ENCODE data around the gene DGKD.

The DGKD gene

DNA sequence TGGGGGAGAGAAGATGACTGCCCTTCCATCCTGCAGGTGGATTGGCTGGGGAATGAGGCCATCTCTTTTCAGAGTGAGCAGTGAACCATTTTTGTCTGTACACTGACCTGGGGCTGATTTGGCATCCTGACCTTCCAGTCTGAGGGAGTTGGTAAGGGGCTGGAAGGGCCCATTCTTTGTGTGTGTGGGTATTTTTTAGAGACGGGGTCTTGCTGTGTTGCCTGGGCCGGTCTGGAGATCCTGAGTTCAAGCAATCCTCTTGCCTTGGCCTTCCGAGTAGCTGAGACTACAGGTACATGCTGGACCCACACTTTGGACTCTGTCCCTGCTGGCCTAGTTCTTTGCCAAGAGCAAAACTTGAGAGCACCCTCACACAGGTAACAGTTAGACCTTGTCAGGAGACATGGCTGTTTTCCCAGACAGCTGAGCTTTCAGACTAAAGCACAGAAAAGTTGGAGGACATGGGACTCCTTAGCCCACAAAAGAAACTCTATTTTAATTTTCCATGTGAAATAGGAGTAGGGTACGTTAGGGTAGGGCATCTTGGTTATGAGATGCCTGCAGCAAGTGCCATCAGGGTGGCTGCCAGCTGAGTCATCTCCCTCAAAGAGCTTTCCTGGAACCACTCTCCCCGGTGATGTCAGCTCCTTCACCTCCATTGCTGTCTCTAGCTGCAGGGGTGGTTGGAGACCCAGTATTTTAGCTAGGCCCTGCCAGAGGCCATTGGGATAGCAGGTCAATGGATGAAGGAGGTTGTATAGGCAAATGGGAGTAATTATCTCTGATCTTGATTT lies 60.7 kb downstream of the DGKD start:
- no peak for DNase-seq

DNA sequence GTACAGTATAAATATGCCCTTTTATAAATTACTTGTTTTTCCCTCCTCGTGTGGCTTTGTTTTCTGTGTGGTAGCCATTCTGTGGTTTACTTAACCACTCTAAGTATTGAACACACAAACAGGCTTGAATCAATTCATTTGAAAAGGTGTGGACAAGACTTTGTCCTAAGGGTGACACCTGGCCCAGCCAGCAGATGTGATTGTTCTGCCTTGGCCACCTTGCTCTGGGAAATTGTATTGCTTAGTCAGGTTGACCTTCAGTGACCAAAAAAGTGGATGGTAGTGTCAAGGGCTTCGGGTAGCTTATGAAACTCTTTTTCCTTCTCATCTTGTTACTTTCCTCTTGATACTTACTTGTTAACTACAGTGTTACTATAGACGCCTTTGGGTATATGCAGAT lies 61.9 kb downstream of the DGKD start:
- no peak for DNase-seq

GRCh38 chr2:233416706-233417105 lies 62.4 kb downstream of the DGKD start:
- no peak for DNase-seq

DNA sequence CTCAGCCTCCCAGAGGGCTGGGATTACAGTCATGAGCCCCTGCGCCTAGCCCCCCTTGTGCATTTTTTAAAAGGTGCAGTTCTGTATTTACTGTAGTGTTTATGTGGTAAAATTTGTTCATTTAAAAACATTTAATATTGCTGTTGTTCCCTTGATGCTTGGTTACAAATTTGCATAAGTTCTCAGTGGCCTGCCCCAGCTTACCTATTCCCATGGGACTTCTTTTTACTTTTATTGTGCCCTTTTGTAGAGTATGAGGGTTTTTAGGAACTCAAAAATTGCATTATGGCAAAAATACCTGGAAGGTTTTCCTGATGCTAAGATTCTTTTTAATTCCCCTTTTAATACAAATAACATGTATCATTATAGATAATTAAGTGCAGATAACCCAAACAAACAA lies 63.0 kb downstream of the DGKD start:
- DNase-seq, result no peak

- no peak for DNase-seq
Measured at GRCh38 chr2:233418052-233418760, 63.9 kb downstream of the DGKD start.

DNA sequence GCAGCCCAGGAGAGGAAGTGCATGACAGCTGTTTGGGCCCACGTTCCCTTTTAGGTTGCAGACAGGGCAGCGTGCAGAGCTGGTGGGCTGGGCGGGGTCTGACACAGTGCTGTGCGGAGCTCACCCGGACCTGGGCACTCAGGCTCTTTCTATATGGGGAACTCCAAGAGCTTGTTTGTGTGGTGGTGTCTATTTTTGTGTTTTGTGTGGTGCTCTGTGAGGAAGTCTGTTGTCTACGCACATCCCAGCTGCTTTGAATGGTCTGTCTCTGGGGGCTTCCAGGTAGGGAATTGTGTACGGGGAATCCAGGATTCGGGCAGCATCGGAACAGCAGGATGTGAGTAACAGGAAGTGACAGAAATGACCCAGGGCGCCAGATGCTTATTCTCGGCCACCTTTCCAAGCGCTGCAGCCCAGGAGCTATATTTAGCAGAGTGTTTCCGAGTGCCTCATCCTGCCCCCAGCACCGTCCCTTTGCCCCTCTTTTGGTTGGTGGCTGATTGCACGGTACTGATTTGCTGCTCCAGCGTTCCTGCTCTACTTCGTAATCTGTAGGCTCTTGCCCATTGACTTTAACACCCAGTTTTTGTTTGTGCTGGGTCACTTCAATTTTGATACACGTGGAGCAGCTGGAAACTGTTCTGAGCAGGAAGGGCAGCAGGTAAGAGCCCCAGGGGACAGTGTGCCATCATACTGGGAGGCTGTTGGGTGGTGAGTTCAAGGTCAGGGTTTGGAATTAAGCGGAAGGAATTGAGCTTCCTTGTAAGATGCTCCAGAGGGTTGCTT lies 64.7 kb downstream of the DGKD start:
- peak; percentile 80 for DNase-seq

GRCh38 chr2:233419602-233420391 lies 65.5 kb downstream of the DGKD start:
- peak; percentile 43 for DNase-seq

DNA sequence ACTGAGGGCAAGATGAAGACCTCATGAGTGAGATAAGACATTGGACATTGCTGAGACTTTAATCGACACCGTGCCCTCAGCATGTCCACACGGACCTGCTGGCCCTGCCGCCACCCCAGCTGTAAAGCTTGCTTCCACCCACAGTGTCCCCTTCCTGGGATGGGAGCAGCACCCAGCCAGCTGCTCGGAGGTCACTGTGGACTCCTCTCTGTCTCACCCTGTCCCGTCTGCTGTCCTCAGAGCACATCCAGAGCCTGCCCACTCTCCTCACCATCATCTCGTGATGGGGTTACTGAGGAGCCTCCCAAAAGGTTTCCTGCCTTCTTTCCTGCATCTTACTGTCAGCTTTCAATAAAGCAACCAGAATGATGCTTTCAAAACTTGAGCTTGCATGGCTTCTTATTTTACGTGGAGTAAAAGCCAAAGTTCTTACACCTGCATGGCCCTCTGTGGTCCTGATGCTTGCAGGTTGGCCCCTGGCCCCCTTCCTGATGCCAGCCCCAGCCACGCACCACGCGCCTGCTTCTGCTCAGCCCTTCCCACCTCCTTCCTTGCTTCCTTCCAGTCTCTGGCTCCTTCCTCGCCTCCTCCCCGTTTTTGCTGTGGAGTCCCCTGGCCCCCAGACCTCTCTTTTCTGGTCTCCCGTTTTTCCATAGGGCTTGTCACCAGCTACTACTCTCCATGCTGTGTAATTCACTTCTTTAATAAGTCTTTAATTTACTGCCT lies 67.0 kb downstream of the DGKD start:
- no peak for DNase-seq

GRCh38 chr2:233422050-233422639 lies 67.9 kb downstream of the DGKD start:
- peak; percentile 68 for DNase-seq

- no peak for DNase-seq
Measured at GRCh38 chr2:233422649-233423551, 68.6 kb downstream of the DGKD start.

GRCh38 chr2:233423552-233423860 lies 69.2 kb downstream of the DGKD start:
- DNase-seq, result no peak

DNA sequence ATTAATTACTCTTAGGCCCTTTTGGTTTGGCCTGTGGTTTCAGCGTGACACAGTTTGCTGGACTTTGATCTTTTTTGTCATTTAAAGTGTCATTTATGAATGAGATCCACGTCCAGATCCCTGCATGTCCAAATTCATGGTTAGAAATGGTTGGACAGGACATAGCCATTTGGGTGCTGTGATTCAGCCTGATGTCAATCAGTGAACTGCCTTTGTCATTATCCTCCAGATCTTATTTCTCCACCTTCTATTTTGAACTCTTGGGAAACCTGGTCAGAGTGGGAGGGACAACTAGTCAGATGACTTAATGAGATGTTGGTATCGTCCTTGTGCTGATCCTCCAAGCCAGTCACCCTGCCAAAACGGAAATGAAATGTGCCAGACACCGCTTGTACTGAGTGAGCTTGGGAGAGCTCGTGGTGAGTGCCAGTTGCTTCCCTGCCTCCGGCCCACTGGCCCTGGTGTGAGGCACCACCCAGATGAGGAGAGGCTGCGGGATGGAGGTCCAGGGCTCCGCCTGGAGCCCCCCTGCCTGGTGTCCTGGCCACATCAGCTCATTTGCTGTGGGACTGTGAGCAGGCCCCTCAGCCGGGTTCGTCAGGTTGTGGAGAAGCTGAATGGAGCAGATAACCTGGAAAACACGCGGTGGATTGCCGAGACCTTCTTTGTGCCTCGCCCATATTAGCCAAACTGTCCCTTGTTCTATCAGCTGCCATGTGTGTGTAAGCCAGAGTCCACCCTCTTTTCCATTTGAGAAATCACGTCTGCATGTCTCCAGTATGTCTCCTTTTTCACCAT lies 70.1 kb downstream of the DGKD start:
- DNase-seq, result no peak

DNA sequence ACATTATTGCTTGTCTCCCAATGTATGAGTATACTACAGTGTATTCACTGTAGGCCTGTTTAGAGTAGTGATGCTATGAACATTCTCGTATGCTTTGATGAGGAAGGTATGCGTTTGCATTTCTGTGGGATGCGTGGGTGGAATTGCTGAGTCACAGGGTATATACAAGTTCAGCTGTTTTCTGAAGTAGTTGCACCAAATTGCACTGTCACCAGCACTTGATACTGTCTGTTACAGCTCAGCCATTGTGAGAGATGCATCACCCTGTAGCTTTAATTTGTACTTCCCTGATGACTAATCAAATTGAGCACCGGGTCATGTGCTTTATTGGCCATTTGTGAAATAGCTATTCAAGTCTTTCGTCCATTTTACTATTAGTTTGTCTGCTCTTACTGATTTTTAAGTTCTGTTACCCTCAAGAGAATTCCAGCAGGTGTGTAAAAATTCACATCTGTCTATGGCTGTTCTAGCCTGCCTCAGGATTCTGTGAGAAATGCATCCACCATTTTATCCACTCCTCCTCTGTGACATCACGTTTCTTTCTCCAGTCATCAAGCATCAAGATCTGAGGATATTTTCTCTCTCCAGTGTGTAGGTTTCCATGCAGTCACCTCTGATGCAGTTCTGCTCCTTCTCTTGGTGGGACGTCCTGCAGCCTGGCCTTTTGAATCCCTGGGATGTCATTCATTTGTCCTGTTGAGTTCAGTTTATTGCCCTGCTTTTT lies 72.5 kb downstream of the DGKD start:
- no peak for DNase-seq

- DNase-seq, result no peak
Measured at GRCh38 chr2:233428008-233428407, 73.7 kb downstream of the DGKD start.

DNA sequence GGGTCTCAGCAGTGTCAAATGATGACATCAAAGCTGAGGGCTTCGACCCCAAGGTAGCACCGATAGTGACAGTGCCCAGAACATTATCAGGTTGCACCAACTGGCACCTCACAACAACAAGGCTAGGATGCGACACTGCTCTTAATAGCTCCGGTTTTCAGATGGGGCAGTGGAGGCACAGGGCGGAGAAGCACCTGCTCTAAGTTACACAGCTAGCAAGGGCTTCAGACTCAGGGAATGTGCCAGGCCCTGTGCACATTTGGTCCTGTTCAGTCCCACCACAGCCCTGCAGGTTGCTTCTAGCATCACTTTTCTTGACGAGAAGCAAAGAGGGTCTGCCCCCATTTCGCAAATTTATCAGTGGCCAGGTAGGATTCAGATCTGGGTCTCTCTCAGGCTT lies 74.1 kb downstream of the DGKD start:
- DNase-seq, result no peak

DNA sequence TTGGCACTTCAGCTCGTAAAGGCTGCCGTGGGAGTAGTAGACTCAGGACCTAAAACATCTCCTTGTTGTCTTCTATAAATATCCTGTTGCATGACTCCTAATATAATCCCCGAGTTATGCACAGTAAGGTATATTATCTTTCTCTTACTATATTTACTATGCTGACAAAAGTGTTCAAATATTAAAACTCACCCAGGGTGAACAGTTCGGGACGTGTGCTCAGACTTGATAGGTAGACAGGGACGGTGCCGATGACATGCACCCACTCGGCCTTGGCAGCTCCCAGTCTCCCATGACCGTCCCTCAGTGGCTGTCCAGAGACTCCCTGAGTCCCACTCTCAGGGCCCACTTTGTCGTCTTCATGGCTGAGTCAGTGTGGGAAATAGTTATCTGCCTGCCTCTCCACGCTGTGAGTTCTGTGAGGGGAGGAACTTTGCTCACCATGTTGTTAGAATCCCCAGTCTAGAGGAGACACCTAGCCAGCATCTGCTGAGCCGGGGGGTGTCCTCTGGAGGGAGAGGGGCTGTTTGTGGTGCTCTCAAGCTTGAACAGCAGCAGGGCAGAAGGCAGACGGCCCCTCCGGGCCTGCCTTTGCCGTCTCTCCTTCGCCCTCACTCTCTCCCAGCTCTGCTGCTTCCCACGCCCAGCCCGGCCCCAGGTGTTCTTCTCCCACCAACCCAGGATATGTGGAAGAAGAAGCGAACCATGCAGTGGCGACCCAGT lies 75.0 kb downstream of the DGKD start:
- DNase-seq, result no peak

- no peak for DNase-seq
Measured at GRCh38 chr2:233430081-233430480, 75.8 kb downstream of the DGKD start.

- DNase-seq, result no peak
Measured at GRCh38 chr2:233430651-233431050, 76.4 kb downstream of the DGKD start.

GRCh38 chr2:233433029-233433428 lies 78.7 kb downstream of the DGKD start:
- no peak for DNase-seq
